NCI-H1105 treated with DMSO at 0.1 percent for 48 hours (cell line): Measurements from ENCODE around the gene ENOX1.
"Not testable (repeated sequence)": the region's sequence is repeated elsewhere in the genome, so short reads cannot be mapped to it uniquely, and the experiment has no call there.

Source experiments
- DNase-seq: peaks from one replicate; lab custom pipeline; 2025; lab: John Stamatoyannopoulos, UW

The ENOX1 gene

DNA sequence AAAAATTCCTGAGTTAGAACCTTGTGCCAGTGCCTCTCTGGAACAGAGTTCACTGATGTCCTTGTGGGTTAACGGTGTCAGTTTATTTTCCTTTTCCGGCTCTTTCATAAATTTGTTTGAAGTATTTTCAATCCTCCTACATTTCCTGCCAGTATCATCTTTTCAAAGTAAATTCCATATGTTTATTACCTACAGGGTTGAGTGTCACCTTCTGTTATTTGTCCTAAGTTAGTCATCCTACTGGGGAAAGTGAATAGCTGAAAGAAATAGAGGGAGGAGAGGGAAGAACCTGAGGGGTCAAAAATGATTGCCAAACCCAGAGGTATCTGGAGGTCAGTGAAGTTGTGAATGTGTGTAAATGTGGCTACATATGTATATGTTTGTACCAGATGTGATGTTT, 582.2 kb downstream of the ENOX1 start:
- no peak for DNase-seq

DNA sequence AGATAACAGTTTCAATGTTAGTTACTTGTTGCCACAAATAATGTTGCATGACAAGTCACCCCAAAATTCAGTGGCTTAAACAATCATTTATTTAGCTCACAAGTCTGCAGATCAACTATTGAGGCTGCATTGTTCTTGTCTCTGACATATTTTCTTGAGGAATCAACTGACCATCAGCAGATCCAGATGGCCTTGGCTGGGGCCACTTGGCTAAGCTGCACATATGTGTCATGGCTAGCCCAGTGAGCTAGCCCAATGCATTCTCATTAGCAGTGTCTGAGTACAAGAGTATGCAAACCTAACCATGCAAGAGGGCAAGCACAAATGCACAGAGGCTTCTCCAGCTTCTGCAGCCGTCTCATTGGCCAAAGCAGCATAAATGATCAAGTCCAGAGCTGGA, 583.0 kb downstream of the ENOX1 start:
- DNase-seq: no peak

DNA sequence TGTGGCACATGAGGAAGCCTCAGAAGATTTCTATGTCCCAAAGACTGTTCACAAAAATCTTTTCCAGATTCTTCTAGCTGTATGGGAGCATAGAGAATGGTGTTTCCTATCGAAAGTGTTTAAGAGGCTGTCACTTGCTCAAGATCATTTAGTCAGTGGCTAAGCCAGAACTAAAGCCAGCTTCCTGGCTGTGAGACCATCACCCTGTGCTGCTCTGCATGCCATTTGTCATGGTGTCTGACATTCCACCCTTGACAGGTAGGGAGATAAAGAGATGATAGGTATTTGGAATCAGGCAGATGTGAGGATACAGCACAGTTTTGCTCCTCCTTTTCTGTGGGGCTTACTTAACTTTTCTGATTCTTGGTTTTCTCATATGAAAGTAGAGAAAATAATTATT, 586.0 kb downstream of the ENOX1 start:
- DNase-seq: no peak

DNA sequence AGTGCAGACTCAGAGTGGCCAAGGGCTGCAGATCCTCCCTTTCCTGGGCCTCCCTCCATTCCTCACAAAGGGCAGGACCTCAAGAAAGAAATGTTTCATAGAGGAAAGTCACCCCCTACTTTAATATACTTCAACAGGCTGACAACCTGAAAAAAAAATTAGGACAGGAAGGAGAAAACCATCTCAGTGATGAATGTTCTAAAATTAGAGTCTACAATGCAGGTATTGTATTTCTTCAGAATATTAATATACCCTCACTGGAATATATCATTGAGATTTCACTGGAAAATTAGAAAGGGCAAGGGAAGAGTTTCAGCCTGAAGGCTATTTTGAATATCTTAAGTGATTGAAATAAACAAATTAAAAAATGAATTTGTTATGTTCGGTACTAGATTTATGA, 586.5 kb downstream of the ENOX1 start:
- no peak for DNase-seq

DNA sequence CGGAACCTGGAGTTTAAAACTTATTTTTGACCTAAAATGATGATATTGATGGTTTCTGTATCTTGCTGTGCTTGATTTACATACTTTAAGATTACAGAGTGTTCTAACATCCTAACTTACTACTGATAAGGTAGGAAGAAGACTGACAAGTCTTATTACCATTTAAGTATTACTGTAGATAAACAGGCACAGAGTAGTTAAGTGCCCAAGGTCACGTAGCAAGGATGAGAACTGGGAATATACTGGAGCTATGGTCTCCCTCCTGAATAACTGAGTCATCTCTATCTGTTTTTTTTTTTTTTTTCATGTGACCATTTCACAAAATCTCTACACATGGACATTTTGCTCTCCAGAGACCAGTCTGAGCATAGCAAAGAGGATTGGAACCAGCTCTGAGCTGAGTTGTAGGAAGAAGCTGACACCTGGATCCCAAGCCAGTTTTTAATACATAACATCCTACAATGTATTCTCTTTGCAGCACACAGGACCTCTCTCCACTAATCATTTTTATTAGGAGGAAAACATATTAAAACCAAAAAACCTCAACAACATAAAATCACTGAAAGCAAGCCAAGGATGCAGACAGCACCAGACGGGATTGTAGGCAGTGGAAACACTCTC, 589.9 kb downstream of the ENOX1 start:
- DNase-seq: no peak

DNA sequence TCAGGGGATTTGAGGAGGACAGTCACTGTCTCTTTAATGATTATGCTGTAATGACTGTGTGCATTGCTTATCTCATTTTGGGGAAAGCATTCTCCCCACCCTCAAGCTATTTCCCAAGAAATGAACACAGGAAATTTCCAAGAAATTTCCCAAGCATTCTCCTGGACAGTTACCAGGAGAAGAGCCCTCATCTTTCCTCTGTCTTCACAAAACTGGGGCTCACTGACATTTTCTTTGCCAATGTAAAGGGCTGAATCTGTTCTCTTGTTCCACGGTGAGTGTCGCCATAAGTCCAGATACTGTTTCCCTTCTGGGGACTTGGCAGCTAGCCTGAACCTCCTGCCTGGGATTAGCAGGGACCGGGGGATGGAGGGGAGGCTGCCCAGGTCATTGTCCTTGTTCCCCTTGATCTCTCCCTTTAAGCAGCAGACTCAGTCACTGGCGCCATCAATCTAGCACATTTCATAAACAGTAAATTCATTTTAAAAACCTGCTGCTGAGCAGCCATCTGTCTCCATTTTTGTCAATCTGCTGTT, 590.6 kb downstream of the ENOX1 start:
- no peak for DNase-seq

DNA sequence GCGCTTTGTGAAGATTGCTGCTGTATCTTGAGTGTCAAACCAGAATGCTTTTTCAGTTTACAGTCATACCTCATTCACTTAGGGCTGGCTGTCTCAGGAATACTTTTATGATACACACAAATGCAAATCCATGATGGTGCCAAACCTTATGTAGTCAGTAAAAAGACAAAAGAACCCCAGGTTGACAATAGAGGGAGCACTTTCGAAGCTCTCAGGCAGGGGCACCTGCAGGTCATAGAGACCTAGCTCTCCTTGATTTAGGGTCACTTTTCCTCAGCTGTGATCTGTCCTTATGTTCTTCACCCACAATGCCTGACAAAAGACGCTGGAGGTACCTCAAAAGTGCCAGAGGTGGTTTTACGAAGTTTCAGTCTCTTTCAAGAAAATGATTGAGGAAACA, 591.2 kb downstream of the ENOX1 start:
- no peak for DNase-seq

DNA sequence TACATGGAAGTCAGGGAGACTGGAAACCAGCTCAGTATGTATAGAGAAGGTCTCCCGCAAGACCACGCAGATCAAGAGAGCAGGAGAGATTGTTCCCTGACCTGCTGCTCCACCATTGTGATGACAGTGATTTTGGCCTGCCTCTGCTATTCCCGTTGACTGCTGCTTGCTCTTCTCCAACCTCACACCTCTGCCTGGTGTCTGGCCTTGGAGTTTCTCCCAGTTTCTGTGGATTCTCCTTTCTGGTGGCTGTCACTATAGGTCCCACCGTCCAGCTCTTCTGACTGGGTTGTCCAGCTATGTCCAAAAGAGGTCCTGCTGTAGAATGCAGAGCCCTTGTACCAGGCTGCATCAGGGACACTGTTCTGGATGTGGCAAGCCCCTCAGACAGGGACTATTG, 591.7 kb downstream of the ENOX1 start:
- no peak for DNase-seq

DNA sequence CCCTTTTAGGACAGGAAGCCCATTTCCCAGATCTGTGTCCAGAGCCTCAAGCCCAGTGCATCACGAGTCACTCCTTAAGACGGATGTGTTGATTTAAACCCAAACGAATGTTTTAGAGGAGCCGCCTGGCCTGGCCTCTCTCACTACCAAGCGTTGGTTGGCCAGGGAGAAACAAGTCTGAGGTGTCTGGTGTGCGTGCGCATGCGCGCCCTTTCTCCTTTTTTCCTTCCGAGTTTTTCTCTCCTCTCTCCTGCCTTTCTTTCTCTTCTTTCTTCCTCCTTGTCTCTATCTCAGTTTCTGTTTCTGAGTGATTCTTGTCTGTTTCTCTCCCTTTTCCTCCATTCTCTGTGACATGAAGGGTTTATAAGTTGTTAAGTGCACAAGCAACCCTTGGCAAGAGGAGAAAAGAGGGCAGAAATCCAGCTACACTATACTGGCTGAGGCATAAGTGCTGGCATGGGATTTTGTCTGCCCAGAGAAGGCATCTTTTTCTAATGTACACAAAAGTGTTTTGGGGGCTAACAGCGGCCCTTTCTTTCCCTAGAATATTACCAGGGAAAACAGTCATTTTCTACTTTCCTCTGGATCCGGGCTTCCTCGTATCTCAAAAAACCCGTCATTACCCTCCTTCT, 592.9 kb downstream of the ENOX1 start:
- DNase-seq: no peak

DNA sequence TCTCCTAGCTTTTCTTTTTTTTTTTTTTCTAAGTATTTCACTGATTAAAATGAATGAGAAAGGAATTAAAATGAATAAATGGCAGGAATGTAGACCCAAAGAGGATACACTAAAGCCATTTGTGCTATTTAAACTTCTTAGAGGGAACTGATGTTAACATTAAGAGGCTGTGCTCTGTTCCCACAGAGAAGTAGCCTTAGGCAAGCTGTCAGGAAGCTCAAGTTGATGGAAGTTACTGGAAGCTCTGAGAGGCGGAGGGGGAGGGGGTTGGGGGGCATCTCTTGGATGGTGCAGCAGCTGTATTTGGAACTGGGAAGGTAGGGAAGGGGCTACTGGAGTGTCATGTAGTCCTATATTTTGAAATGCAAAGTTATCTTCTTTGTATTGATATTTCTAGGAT, 595.2 kb downstream of the ENOX1 start:
- no peak for DNase-seq

DNA sequence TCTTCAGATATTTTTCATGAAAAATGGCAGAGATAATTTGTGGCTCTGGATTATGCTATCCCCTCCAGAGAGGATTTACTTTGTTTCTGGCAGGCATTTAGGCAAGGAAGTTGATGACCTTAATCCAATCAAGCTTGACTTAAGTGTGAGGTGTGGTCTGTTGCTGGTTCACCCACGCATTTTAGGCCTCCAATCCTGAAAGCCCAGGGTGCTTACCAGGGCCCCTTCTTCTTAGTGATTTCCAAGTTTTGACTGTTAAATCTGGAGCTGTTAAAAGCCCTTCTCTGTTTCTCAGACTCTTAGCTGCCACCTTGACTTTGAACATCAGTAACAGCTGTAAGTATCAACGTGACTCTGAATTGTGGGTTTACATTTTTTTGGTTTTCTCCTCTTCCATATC, 601.5 kb downstream of the ENOX1 start:
- no peak for DNase-seq

DNA sequence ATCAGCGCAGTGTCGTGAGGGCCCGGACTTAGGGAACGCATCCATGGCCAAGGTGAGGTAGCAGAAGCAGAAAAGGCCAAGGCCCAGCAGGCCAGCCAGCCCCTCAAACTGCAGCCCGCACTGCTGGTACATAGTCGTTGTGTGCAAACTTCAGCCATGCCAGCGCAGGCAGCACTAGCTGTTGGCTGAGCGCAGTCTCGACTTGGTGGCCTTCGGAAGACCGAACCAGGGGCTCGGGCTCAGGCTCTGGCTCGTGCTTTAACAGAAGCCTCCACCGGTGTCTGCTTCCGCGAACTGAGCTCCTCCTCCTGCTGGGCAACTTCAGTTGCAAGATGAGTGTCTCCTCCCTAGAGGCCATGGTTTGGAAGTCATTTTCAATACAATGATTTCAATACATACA, 605.9 kb downstream of the ENOX1 start:
- DNase-seq: no peak

DNA sequence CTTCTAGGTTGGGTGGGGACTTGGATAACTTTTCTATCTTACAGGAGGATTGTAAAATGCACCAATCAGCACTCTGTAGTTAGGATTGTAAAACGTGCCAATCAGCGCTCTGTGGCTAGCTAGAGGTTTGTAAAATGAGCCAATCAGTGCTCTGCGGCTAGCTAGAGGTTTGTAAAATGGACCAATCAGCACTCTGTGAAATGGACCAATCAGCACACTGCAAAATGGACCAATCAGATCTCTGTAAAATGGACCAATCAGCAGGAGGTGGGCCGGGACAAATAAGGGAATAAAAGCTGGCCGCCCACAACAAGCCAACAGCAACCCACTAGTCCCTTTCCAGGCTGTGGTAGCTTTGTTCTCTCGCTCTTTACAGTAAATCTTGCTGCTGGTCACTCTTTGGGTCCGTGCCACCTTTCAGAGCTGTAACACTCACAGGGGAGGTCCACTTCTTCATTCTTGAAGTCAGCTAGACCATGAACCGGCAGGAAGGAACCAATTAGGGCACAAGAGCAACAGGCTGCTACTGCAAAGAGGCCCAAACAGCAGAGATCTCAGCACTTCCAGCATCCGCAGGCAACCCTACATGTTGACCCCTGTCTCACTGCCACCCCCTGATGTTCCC, 606.6 kb downstream of the ENOX1 start:
- no peak for DNase-seq

DNA sequence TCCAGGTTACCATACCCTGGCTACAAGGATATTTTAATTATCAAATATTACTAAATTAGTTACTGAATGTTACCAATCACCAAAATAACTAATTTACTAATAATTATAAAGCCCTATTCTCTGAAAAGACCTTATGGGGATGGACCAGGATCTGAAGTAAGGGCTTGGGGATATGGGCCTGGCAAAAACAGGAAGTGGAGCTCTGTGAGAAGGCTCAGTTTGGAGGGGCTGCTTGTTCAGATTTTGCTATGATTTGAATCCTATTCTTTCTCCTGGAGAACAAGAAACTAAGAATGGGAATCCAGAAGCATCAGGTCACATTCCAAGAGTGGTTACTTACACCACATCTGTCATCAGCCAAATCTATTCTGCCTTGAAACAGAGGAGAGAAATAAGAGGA, 615.3 kb downstream of the ENOX1 start:
- DNase-seq: no peak

DNA sequence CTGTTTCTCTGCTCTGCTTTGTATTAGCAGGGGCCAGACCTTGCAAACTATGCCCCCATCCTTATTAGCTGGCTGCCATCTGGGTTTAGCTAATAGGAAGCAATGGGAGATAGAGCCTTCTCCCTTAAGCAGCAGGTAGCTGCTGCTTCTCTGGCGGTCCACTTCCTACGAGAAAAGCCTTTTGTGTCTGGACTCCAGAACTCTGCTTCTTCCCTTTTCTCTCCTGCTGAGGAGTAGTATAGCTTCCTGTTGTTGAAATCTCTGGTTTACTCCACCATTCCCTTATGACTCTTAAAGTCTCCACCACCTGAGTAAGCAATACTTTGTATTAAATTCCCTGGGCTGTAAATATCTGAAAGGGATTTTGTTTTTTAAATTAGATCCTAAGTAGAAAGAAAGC, 616.3 kb downstream of the ENOX1 start:
- no peak for DNase-seq

DNA sequence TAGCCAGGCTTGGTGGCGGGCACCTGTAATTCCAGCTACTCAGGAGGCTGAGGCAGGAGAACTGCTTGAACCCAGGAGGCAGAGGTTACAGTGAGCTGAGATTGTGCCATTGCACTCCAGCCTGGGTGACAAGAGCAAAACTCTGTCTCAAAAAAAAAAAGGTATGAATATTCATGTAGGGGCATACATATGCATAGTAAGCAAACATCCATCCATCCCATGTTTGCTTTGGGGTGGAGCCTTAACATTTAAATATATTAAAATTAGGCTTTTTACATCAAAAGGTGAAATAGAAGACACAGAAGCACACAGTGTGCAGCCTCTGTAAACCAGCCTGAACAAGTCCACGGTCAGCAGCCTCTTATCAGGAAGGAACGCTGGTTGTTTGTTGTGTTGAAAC, 618.3 kb downstream of the ENOX1 start:
- DNase-seq: not testable (repeated sequence)

DNA sequence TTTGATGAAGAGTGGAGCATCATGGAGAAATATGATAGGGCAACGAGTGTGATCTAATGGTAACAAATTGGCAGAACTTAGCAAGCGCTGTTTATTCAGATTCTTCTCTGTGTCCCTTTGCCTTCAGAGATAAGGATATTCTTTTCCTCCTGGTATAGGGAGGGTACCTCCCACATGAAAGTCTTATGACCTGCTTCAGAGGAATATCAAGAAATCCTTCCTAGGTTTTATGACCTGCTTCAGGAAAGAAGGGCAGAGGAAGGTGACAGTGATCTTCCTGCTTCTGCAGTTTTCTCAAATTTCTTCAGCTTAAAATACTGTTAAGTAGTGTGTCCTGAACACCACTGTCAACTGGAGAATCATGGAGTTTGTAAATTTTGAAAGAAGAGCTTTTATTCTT, 619.0 kb downstream of the ENOX1 start:
- no peak for DNase-seq

DNA sequence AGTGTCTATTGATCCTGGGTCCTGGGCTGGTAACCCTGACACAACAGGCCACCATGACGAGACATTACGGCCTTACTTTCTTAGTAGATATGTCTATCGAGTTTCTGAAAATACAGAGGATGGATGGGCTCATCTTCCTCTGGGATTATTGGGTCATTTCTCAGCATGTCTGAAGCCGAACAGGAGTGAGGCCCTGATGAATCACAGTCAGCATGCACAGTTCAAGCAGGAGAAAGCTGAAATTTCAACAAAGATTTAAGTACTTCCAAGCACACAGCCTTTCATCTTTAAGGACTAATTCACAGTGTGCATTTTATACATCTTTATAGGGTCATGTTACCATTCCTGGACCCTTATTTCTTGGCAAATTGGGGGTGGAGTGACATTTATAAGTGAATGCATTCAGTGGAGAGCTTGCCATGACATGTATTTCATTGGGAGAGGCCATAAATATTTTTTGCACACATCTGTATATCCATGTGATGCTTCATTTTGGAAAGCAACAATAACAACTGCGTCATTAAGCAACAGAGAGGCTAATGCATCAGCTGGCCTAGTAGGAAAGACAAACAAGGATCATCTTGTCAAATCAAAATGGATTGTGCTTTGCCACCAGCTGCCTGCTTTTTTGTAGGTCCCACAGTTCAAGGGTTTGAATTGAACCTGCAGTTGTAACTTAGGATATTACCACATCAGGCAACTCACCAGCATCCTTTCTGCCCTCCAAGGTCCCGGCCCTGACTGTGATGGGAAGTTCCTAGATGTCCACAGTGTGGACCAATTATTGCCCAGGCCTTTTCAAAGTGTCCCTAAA, 619.9 kb downstream of the ENOX1 start:
- peak; percentile 39 for DNase-seq
